Measurements from ENCODE around the gene TCOF1.

TCOF1 gene

DNA sequence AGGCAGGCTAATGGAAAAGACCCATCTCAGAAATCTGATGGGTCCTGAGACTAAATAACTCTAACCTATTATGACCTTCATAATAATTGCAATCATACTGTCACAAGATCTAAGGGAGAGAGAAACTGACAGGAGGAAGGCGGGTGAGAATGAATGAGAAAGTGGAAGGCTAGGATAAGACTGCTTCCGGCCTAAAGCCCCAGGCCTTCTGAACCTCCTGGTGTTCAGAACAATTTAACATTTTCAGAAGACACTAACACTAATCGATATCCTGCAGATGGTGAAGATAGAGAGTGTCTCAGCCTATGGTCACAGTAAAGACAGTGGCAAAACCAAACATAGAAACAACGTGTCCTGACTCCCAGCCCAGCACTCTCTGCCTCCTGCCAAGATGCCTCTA, 90.8 kb downstream of the TCOF1 start:
- peaks cover 27% of the 10 kb centered on the region for H3K79me2 ChIP-seq (ENCODE audit: insufficient read depth, low read length)
- peak overlapping the region; percentile 85 for H3K4me3 ChIP-seq (ENCODE audit: insufficient read depth, low read length, poor library complexity, severe bottlenecking)
- no peaks in the 10 kb centered on the region for H3K9me3 ChIP-seq (ENCODE audit: insufficient read depth, low read length)
- H3K4me2 ChIP-seq (ENCODE audit: low read depth, low read length, poor library complexity, severe bottlenecking), result peak overlapping the region; percentile 83
- H3K36me3 ChIP-seq (ENCODE audit: low read length), result peaks cover 41% of the 10 kb centered on the region
- no peak for TF ChIP-seq EZH2phosphoT487 (conservative IDR thresholded peaks at IDR 0.05; ENCODE audit: low read length)
- peak overlapping the region; percentile 85 for H3K27ac ChIP-seq (ENCODE audit: low read depth, low read length)
- peaks cover 44% of the 10 kb centered on the region for H3F3A ChIP-seq (ENCODE audit: insufficient read depth)
- peak overlapping the region; percentile 86 for H3K9ac ChIP-seq (ENCODE audit: low read length)
- no peaks in the 10 kb centered on the region for H3K9me2 ChIP-seq (replicated peaks; ENCODE audit: insufficient read depth, low read length)
- no peak overlapping the region for H2AFZ ChIP-seq (ENCODE audit: low read depth, low read length, severe bottlenecking)
- H3K27me3 ChIP-seq (ENCODE audit: low read length), result no peaks in the 10 kb centered on the region
- H4K20me1 ChIP-seq (ENCODE audit: low read depth, low read length), result peaks cover 32% of the 10 kb centered on the region

DNA sequence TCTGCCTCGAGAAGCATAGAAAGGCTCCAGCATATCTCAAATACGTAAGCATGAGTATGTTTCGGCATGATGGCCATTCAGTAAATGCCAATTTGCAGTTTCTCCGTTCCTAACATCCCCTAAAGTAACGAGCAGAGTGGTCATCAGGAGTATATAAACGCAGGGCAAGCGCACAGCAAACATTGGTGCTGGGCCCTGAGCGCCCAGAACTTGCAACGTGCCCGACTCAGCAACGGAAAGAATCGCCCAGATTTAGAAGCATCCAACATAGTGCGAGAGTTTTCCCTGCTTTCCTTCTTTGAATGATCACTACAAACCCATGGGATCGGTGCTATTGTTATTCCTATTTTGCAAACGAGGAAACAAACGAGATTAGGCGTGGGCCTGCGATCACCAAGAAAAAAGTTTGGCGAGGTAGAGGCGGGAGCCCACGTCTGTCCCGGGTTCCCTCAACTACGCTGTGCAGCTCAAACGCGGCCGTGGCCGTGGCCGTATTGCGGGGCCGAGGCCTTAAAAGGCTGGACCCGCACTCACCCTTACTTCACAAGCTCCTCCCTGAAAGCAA, 91.5 kb downstream of the TCOF1 start:
- Histone ChIP-seq H3K27me3 (ENCODE audit: low read length) (no peaks in the 10 kb centered on the region), H3K9me3 (ENCODE audit: insufficient read depth, low read length) (no peaks in the 10 kb centered on the region), H3K79me2 (ENCODE audit: insufficient read depth, low read length) (peaks cover 27% of the 10 kb centered on the region), H2AFZ (ENCODE audit: low read depth, low read length, severe bottlenecking) (peak overlapping the region; percentile 73), H3K9me2 (replicated peaks; ENCODE audit: insufficient read depth, low read length) (no peaks in the 10 kb centered on the region), H3F3A (ENCODE audit: insufficient read depth) (peaks cover 37% of the 10 kb centered on the region), H3K4me3 (ENCODE audit: insufficient read depth, low read length, poor library complexity, severe bottlenecking) (peak overlapping the region; percentile 85), H3K27ac (ENCODE audit: low read depth, low read length) (peak overlapping the region; percentile 85), H3K9ac (ENCODE audit: low read length) (peak overlapping the region; percentile 86), H3K36me3 (ENCODE audit: low read length) (peaks cover 34% of the 10 kb centered on the region), H4K20me1 (ENCODE audit: low read depth, low read length) (peaks cover 28% of the 10 kb centered on the region), H3K4me2 (ENCODE audit: low read depth, low read length, poor library complexity, severe bottlenecking) (peak overlapping the region; percentile 83)
- TF ChIP-seq EZH2phosphoT487 (conservative IDR thresholded peaks at IDR 0.05; ENCODE audit: low read length), result no peak
- TF ChIP-seq, protein P1, sequence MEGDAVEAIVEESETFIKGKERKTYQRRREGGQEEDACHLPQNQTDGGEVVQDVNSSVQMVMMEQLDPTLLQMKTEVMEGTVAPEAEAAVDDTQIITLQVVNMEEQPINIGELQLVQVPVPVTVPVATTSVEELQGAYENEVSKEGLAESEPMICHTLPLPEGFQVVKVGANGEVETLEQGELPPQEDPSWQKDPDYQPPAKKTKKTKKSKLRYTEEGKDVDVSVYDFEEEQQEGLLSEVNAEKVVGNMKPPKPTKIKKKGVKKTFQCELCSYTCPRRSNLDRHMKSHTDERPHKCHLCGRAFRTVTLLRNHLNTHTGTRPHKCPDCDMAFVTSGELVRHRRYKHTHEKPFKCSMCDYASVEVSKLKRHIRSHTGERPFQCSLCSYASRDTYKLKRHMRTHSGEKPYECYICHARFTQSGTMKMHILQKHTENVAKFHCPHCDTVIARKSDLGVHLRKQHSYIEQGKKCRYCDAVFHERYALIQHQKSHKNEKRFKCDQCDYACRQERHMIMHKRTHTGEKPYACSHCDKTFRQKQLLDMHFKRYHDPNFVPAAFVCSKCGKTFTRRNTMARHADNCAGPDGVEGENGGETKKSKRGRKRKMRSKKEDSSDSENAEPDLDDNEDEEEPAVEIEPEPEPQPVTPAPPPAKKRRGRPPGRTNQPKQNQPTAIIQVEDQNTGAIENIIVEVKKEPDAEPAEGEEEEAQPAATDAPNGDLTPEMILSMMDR (IDR thresholded peaks at IDR 0.05; ENCODE audit: insufficient read depth, low read length, poor library complexity, severe bottlenecking), result no peak

Measured in SU-DHL-6 (cell line).